HEK293T (cell line): ENCODE data around the gene PTPRM.

Experiments
- CTCF ChIA-PET: fragments of 350-600 bp; formaldehyde crosslinking; extraction: SDS; loops from one replicate; lab custom pipeline; 2021; ENCODE audit warnings: antibody characterized with exemption, inconsistent platforms; lab: Yijun Ruan, JAX
- POLR2A ChIA-PET: fragments of 350-600 bp; formaldehyde crosslinking; extraction: SDS; loops from one replicate; lab custom pipeline; 2020; ENCODE audit warnings: antibody characterized with exemption, inconsistent platforms; lab: Yijun Ruan, JAX
- DNase-seq: peaks from one replicate; pipeline ENCODE4 v3.0.0; 2012; ENCODE audit warnings: mixed read lengths; ENCODE audit errors: extremely low spot score
- ARNT ChIP-seq: fragments of 450-650 bp; IDR thresholded peaks from 2 replicates; pipeline ENCODE4 v1.6.1; 2017; ENCODE audit warnings: mild to moderate bottlenecking
- BHLHE40 ChIP-seq: fragments of 450-650 bp; IDR thresholded peaks from 2 replicates; pipeline ENCODE4 v1.6.1; 2016; ENCODE audit warnings: mild to moderate bottlenecking, moderate library complexity, borderline replicate concordance
- CTBP1 ChIP-seq: fragments of 450-650 bp; IDR thresholded peaks from 2 replicates; pipeline ENCODE4 v1.6.1; 2016; ENCODE audit warnings: borderline replicate concordance
- ELF4 ChIP-seq: fragments of 450-650 bp; IDR thresholded peaks from 2 replicates; pipeline ENCODE4 v1.6.1; 2017; ENCODE audit warnings: antibody characterized with exemption
- FOXA1 ChIP-seq: fragments of 450-650 bp; IDR thresholded peaks from 2 replicates; pipeline ENCODE4 v1.6.1; 2016; ENCODE audit warnings: mild to moderate bottlenecking
- FOXK2 ChIP-seq: fragments of 450-650 bp; IDR thresholded peaks from 2 replicates; pipeline ENCODE4 v1.6.1; 2016; ENCODE audit warnings: mild to moderate bottlenecking
- FOXM1 ChIP-seq: fragments of 450-650 bp; IDR thresholded peaks from 2 replicates; pipeline ENCODE4 v1.6.1; 2017; ENCODE audit warnings: mild to moderate bottlenecking, borderline replicate concordance
- HDGF ChIP-seq: fragments of 450-650 bp; IDR thresholded peaks from 2 replicates; pipeline ENCODE4 v1.6.1; 2017; ENCODE audit warnings: antibody characterized with exemption, borderline replicate concordance
- L3MBTL2 ChIP-seq: fragments of 450-650 bp; conservative IDR thresholded peaks from 2 replicates; pipeline ENCODE4 v1.6.1; 2016; ENCODE audit warnings: mild to moderate bottlenecking
- LEF1 ChIP-seq: fragments of 450-650 bp; IDR thresholded peaks from 2 replicates; pipeline ENCODE4 v1.6.1; 2017; ENCODE audit warnings: mild to moderate bottlenecking, borderline replicate concordance
- NFRKB ChIP-seq: fragments of 450-650 bp; IDR thresholded peaks from 2 replicates; pipeline ENCODE4 v1.6.1; 2016; ENCODE audit warnings: mild to moderate bottlenecking, moderate library complexity
- SP1 ChIP-seq: fragments of 450-650 bp; IDR thresholded peaks from 2 replicates; pipeline ENCODE4 v1.6.1; 2017
- SUZ12 ChIP-seq: fragments of 450-650 bp; IDR thresholded peaks from 2 replicates; pipeline ENCODE4 v1.6.1; 2016; ENCODE audit warnings: mild to moderate bottlenecking
- TARDBP ChIP-seq: fragments of 450-650 bp; IDR thresholded peaks from 2 replicates; pipeline ENCODE4 v1.6.1; 2016
- ZNF384 ChIP-seq: fragments of 450-650 bp; IDR thresholded peaks from 2 replicates; pipeline ENCODE4 v1.6.1; 2016
- TF ChIP-seq, protein P1 (sequence below): fragments of 450-650 bp; IDR thresholded peaks from 2 replicates; pipeline ENCODE4 v1.6.1; 2016

PTPRM gene

DNA sequence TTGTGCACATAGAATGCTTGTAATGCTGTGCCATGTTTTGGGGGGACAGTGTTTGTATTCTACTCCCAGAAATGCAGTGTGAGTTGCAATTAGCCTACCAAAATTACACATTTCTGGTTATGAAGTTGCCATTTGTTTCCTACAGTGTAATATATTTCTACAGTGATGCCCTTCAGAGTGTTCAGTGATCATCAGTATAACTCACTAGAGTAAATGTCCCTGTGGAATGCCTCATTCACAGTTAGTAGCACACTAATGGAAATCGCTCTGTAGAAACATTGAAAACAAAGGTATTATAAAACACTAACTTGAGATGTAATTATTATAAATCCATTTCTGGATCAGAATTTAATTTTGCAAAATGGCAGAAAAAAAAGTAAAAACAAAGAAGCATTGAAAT is 498.7 kb downstream of the PTPRM start:
- TF ChIP-seq, protein P1, sequence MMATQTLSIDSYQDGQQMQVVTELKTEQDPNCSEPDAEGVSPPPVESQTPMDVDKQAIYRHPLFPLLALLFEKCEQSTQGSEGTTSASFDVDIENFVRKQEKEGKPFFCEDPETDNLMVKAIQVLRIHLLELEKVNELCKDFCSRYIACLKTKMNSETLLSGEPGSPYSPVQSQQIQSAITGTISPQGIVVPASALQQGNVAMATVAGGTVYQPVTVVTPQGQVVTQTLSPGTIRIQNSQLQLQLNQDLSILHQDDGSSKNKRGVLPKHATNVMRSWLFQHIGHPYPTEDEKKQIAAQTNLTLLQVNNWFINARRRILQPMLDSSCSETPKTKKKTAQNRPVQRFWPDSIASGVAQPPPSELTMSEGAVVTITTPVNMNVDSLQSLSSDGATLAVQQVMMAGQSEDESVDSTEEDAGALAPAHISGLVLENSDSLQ = no peak
- TF ChIP-seq L3MBTL2 = no peak
- TF ChIP-seq SP1 = no peak
- TF ChIP-seq ARNT = no peak
- no peak for TF ChIP-seq CTBP1
- POLR2A ChIA-PET = no interaction called here
- DNase-seq = no peak
- CTCF ChIA-PET = no interaction called here

DNA sequence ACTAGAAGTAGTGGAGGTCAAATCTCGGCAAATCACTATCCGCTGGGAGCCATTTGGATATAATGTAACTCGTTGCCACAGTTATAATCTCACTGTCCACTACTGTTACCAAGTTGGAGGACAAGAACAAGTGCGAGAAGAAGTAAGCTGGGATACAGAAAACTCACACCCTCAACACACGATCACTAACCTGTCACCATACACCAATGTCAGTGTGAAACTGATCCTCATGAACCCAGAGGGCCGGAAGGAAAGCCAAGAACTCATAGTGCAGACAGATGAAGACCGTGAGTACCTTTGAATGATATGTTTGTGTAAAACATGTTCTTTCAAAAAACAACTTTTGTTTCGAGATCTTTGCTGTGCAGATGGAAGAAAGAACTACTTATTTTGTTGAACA is 502.6 kb downstream of the PTPRM start:
- TF ChIP-seq, protein P1 = no peak
- no peak for TF ChIP-seq TARDBP
- POLR2A ChIA-PET = no interaction called here

DNA sequence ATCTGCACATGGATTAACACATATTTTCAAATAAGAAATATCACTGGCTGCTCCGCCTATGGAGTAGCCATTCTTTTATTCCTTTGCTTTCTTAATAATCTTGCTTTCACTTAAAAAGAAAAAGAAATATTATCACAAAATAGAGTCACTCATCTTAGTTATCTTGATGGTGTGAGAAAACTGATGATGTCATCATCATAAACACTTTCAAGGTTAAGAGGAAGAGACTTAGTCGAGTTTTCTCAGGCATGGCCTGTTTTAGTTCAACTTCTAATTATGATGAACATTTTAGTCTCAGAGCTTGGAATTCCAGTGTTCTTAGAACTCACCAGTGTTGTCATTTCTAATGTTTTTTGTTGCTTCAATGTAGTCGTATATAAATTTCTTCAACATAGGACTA is 506.1 kb downstream of the PTPRM start:
- POLR2A ChIA-PET = no interaction called here
- no peak for DNase-seq
- no peak for TF ChIP-seq SUZ12
- TF ChIP-seq NFRKB = no peak
- TF ChIP-seq HDGF = no peak
- no peak for TF ChIP-seq LEF1
- no peak for TF ChIP-seq FOXM1
- TF ChIP-seq L3MBTL2 = no peak
- TF ChIP-seq ELF4 = no peak
- TF ChIP-seq FOXK2 = no peak
- no peak for TF ChIP-seq FOXA1
- TF ChIP-seq SP1 = no peak
- no peak for TF ChIP-seq ARNT
- TF ChIP-seq ZNF384 = no peak
- no peak for TF ChIP-seq TARDBP
- no peak for TF ChIP-seq CTBP1
- CTCF ChIA-PET = no interaction called here

More for the DNA sequence above, 502.6 kb downstream of the PTPRM start:
- CTCF ChIA-PET = no interaction called here
- no peak for DNase-seq

DNA sequence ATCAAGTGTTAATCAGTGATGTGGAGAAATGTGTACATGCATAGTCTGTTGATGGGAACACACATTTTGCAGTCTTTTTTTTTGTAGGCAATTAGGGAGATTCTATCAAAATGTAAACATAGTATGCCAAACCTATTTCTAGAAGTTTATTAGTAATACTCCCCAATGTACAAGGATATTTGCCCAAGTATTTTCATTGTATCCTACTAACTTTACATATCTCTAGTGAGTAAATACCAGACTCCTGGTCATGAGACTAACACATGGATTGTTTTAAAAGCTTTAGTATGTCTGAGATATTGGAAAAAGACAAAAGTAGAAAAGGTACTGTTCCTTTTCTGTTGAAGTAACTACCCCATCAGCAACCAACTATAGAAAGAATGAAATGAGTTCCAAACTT is 513.0 kb downstream of the PTPRM start:
- no peak for TF ChIP-seq SP1
- no peak for TF ChIP-seq FOXK2
- no peak for TF ChIP-seq FOXA1
- no peak for TF ChIP-seq ELF4
- TF ChIP-seq FOXM1 = no peak
- no peak for TF ChIP-seq L3MBTL2
- no peak for TF ChIP-seq BHLHE40
- TF ChIP-seq LEF1 = no peak
- DNase-seq = no peak
- CTCF ChIA-PET = no interaction called here
- POLR2A ChIA-PET = no interaction called here

DNA sequence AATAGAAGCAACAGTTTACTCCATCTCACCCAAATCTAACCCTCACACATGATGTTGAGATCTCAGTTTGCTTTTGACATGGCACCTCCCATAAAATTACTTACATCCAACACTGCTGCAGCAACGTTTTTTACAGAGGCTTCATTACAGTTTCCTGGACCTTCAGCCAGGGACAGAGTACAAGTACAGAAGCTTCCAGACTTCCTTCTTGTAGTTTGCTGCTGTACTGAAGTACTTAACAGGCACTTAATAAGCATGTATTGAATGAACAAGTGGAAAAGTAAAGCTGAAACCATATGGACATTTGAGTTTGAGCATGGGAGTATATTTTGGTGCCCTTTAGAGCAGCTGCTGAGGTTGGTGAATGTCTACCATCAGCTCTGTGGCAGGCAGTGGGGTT is 514.2 kb downstream of the PTPRM start:
- DNase-seq = no peak
- ChIA-PET POLR2A (no interaction called here), CTCF (no interaction called here)
- TF ChIP-seq NFRKB (no peak), SUZ12 (no peak), FOXM1 (no peak), BHLHE40 (no peak), ELF4 (no peak), LEF1 (no peak), SP1 (no peak), TARDBP (no peak), HDGF (no peak), FOXK2 (no peak), CTBP1 (no peak), FOXA1 (no peak), ARNT (no peak), ZNF384 (no peak)
- TF ChIP-seq, protein P1 = no peak

DNA sequence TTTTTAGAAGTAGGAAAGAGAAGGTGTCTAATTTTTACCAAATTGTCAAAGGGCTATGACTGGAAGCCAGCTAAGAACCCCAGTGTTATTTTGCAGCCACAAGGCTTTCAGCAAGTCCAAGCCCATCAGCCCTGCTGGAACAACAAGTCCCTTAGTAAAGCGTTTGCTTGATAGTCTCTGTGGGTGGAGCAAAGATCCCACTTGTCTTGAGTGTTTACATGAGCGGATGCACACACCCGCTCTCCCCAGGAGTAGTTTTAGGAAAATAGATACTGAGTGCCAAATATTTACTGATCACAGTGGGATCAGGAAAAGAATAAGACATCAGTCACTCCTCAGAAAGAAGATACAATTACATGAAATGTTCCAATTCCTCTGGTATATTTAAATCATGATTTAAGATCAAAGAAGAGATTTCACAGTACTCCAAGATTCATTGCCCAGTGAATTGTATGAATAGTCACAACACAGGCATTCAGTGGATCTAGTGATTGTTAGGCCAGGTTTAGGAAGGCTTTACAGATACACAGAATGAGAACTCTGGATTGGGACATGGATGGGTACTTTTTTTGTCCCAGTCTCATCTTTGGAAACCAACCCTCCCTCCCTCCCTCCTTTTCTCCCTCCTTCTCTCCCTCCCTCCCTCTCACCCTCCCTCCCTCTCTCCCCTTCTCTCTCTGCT is 514.9 kb downstream of the PTPRM start:
- DNase-seq = no peak
- ChIA-PET CTCF (no interaction called here), POLR2A (no interaction called here)
- TF ChIP-seq ELF4 (no peak), TARDBP (no peak), FOXM1 (no peak), FOXA1 (no peak), NFRKB (no peak), SP1 (no peak), FOXK2 (no peak), ZNF384 (no peak), BHLHE40 (no peak), HDGF (no peak), LEF1 (no peak), L3MBTL2 (no peak), CTBP1 (no peak), SUZ12 (no peak), ARNT (no peak)
- TF ChIP-seq, protein P1 = no peak
